ENCODE data around the gene SPATS2.
A peak's percentile ranks its signal among the peaks of the same experiment; 100 is the strongest.

Gene SPATS2

DNA sequence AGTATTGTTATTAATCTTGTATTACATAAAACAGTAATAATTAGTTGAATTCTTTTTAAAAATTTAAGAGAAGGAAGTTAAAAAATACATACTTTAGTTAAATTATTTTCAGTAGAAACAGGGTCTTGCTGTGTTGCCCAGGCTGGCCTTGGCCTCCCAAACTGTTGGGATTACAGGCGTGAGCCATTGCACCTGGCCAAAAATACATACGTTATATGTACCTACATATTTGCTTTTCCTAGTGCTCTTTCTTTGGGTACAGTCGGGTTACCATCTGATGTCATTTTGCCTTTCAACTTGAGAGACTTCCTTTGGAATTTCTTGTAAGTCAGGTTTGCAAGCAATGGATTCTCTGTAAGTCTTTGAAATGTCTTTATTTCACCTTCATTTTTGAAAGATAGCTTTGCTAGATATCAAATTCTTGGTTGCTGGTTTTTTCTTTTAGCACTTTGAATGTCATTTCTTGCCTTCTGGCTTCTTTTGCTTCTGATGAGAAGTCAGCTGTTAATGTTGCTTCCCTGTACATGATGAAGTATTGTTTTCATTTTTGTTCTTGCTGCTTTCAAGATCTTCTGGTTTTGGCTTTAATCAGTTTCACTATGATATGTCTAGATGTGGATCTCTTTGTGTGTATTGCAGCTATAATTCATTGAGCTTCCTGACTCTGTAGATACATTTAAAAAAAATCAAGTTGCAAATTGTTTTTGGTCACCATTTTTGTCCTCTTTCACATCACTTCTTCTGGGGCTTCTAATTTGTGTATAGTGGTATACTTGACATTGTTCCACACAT, 84.4 kb downstream of the SPATS2 start:
- DNase-seq = no peak
- intact Hi-C loops (cut with DNase I) = no loop called here

DNA sequence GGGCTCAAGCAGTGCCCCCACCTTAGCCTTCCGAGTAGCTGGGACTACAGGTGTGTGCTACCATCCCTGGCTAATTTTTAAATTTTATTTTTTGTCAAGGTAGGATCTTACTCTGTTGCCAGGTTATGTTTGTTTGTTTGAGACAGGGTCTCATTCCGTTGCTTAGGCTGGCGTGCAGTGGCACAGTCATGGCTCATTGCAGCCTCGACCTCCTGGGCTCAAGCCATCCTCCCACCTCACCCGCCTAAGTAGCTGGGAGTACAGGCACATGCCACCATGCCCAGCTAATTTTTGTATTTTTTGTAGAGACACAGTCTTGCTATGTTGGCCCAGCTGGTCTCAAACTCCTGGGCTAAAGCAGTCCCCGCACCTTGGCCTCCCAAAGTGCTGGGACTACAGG, 88.2 kb downstream of the SPATS2 start:
- intact Hi-C loops (cut with DNase I) = no loop called here
- no peak for DNase-seq

DNA sequence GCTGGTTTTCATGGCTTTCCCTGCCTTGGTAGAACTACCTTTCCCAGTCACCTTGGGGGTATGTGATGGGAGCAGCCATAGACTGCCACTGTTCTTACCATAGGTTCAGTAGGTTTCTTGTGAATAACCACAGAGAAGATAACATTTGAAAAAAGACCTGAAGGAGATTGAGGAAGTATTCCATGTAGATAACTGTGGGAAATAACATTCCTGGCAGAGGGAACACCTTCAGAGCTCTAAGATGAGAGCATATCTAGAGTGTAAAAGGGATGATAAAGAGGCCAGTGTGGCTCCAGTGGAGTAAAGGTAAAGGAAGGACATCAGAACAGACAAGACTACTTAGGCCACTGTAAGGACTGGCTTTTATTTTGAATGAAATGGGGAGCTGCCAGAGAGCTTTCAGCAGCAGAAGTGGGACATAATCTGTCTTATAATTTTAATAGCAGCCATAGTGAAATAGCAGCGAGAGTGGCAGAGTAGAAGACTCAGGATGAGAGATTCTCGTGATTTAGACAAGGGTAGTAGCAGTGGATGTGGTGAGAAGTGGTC, 88.9 kb downstream of the SPATS2 start:
- intact Hi-C loops (cut with DNase I) = no loop called here
- DNase-seq = no peak

DNA sequence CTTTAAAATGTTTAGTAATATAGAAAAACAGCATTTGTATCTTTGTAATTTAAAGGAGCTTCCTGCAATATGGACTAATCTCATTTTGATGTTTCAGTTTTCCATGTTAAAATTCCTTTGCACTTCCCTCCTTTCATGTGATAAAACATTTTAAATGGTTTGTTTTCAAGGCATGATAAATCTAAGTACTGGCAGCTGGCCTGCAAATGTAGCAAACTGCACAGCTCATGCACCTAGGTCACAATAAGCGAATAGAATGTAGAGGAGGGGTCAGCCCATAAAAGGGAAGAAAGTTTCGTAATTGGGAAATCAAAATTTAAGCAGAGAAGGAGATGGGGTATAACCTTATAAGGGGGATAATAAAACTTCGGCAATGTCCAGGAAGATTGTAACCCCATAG, 91.6 kb downstream of the SPATS2 start:
- intact Hi-C loops (cut with DNase I) = no loop called here
- DNase-seq = no peak

DNA sequence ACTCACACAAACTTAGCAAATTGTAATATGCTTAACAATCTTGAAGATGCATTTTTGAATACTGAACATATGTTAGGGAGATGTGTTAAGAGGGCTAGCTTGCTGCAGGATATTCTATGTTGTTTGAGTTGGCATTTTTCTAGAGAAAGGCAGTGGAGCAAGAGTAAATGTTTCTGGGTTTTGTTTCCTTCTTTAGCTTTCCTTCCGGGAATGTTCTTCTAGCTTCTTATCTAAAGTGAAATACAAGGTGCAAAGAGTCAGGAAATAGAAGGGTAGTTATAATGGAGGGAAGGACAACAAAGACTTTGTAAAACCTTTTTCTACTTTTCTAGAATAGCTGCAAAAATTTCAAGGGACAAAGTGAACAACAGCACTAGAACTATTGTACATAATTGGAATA, 94.0 kb downstream of the SPATS2 start:
- intact Hi-C loops (cut with DNase I) = no loop called here
- DNase-seq = no peak

DNA sequence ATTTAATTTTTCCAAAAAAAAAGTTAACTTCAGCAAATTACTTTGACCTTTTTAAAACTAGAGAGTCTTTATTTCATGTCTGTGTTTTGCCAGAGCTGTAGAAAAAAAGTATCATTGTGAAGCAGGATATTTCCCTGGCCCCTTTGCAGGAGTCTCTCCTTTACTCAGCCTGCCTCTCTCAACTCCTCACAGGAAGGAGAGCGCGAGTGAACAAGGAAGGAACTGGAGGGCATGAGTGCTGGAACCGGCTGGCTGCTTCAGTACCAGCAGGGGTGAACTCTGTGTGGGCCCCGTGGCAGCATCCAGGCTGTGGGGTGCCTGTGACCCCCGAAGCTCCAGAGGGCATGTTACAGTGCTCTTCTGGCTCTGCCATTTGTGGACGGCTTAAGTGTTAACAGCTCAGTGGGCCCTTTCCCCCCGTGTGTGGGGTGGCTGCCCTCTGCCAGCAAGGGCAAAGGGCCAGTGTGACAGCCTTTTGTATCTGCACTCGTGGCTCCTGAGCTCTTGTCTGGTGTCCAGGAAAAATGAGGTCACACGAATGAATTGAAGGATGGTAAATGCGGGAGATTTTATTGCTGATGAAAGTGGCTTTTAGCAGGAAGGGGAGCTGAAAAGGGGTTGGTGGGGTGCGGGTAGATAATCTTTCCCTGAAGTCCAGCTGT, 95.0 kb downstream of the SPATS2 start:
- intact Hi-C loops (cut with DNase I) = no loop called here
- DNase-seq = peak in 1 of 10 donors; percentile 13

DNA sequence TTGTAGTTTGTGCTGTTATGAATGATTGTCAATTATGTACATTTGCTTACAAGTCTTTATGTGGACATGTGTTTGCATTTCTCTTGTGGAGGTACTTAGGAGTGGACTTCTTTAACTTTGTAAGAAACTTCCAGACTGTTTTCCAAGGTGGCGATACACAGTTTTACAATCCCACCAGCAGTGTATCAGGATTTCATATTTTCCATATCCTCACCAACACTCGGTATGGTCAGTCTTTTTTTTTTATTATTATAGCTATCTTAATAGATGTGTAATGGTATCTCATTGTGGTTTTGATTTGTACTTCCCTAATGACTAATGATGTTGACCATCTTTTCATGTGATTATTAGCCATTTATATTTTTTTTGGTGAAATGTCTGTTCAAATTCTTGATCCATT, 97.9 kb downstream of the SPATS2 start:
- intact Hi-C loops (cut with DNase I) = no loop called here
- no peak for DNase-seq

DNA sequence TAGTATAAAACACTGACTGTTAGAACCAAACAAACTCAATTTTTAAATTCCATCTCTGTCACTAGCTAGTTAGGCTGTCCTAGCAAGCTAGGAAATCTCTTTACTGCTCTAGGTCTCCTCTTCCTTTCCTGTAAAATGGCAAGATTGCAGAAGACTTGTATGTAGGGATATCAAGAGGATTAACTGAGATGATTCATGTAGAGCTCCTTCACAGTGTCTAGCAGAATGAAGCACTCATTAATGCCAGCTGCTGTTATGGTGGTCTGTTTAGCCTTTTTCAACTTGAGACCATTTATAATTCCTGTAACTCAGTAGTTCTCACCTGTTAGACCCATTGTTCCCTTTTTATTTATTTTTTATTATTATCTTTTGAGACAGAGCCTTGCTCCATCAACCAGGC, 103.7 kb downstream of the SPATS2 start:
- DNase-seq = no peak

DNA sequence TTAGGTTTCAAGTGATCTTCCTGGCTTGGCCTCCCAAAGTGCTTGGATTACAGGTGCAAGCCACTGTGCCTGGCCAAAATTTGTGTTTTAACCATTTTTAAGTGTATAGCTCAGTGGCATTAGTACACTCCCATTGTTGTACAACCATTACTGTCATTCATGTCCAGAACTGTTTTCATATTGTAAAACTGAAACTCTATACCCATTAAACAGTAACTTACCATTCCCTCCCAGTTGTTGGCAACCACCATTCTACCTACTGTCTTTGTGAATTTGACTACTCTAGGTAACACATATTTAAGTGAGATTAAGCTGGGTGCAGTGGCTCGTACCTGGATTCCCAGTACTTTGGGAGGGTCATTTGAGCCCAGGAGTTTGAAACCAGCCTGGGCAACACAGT, 104.3 kb downstream of the SPATS2 start:
- intact Hi-C loops (cut with DNase I) = no loop called here
- no peak for DNase-seq

More for the DNA sequence above, 103.7 kb downstream of the SPATS2 start:
- intact Hi-C loops (cut with DNase I) = no loop called here

DNA sequence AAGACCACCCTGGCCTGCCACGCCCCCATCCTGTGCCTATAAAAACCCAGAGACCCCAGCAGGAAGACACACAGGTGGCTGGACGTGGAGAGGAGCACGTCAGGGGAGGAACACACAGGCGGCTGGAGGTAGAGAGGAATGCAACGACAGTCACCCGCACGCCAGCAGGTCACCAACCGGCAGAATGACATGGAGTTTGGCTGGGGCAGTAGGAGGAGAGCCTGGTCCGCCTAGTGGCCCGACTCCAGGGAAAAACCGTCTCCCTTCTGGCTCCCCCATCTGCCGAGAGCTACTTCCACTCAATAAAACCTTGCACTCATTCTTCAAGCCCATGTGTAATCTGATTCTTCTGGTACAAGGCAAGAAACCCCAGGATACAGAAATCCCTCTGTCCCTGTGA, 108.8 kb downstream of the SPATS2 start:
- intact Hi-C loops (cut with DNase I) = no loop called here
- no peak for DNase-seq

DNA sequence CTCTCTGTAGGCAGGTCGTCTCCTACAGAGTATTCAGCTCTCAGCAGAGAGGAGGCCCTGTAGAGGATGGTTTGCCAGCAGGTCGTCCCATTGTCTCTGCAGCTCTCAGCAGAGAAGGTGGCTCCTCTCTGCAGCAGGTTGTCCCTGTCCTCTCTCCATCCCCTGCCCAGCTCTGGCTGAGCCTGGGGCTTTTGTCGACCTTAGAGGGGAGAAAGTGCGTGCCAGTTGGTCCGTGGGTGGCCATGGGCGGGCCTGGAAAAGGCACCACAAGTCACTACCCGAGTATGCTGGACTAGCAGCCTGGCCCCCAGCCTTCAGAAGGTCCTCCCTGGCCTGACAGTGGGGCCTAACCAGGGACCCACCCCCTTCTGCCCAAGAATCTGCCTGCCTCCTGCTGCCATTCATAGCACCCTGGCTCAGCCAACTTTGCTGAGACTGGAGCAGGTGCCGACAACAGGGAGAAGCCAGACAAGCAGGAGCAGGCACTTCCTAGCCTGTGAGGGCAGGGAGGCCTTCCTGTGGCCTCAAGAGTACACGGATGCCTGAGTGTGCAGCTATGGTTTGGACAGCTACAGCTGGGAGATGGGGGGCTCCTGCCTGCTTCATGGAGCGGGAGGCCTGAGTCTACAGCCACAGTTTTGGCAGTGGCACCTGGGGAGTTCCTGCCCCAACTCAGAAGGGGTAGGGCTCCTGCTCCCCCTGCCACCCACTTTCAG, 111.8 kb downstream of the SPATS2 start:
- intact Hi-C loops (cut with DNase I) = no loop called here
- no peak for DNase-seq

DNA sequence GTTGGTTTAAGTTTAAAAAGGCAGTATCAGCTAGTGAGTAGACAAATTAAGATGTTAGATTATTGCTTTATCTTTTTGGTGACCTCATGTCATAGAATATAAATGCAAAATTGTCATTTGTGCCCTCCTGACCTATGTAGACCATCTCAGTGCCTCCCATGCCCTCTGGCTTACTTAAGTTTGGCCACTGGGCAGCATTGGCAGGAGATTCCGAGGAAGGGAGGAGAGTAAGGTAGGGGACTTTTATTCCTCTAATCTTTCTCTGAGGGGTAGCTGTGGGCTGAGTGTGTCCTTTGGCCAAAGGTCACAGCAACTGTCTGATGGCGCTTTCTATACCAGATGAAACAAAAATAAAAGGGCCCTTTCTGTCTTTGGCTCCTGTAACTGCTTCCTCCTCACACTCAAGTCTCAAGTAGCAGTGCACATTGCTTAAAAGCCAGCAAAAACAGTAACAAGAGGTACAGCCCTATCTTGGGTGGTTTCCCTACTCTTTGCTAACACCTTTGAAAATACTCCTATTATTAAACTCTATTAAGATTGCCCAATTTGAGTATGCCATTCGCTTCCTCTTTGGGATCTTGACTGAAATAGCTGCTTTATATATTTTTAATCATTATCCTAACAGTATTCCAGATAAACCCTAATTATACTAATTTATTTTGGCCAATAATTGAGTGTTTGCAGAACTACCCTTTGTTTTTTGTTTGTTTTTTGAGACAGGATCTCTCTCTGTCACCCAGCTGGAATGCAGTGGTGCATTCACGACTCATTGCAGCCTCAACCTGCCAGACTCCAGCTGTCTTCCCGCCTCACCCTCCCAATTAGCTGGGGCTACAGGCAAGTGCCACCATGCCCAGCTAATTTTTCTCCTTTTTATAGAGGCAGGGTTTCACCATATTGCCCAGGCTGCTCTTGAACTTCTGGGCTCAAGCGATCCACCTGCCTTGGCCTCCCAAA, 115.1 kb downstream of the SPATS2 start:
- intact Hi-C loops (cut with DNase I) = no loop called here
- DNase-seq = no peak

DNA sequence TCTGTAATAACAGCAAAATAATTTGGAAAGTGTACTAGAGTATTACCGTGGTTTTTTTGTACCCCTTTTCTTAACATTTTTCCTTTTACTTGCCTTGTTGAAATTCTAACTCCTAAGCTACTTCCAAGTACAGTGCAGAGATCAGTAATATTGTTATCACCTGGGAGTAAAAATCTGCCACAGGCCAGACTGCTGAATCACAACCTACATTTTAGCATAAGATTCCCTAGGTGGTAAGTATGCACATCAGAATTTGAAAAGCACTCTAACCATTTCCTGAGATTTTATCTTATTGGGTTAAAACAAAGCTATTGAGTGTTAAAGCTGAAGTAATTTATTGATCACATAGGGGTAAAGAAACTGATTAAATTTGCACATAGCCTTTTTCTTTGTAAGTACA, 116.4 kb downstream of the SPATS2 start:
- intact Hi-C loops (cut with DNase I) = no loop called here

DNA sequence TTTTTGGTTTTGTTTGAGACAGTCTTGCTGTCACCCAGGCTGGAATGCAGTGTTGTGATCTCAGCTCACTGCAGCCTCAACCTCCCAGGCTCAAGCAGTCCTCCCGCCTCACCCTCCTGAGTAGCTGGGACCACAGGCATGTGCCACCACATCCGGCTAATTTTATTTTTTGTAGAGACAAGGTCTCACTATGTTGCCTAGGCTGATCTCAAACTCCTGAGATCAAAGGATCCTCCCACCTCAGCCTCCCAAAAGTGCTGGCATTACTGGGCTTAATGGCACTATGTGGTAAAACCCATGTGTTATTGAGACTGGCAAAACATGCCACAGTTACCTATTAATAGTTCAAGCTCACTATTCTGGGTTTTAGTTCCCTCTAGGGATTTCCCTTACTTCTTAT, 120.3 kb downstream of the SPATS2 start:
- DNase-seq = no peak
- intact Hi-C loops (cut with DNase I) = no loop called here

More for the DNA sequence above, 116.4 kb downstream of the SPATS2 start:
- no peak for DNase-seq

DNA sequence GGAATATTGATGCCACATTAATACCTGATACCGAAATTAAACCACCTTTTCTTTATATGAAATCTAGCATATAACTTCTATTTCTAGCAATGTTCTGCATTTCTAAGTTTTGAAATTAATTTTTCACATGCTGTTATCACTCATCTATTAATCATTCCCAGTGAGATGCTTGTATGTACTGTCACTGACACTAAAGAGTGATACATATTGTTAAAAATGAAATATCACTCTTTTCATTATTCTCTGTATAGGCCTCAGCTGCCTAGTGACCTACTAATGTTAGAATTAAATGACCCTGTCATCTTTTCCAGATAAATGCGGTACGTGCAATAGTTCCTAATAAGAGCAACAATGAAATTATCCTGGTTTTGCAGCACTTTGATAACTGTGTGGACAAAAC, 121.9 kb downstream of the SPATS2 start:
- DNase-seq = no peak
- intact Hi-C loops (cut with DNase I) = no loop called here

DNA sequence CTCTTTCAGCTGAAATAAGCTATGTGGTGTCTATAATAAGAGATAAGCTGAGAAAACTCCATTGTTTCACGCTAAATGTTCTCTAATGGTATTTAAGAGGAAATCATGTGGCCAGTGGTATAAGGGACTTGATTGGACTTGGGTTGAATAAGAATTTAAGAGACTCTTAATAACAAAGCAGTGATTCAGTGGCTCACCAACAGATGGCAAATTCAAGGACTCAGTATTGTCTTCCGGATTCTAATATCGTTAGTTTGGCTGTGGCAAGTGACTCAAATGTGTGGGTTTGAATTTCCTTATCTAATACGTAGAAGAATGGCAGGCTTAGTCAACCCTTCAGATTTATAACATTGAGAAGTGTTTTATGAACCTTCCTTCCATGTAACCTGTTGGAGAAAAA, 122.5 kb downstream of the SPATS2 start:
- DNase-seq = no peak
- intact Hi-C loops (cut with DNase I) = no loop called here

DNA sequence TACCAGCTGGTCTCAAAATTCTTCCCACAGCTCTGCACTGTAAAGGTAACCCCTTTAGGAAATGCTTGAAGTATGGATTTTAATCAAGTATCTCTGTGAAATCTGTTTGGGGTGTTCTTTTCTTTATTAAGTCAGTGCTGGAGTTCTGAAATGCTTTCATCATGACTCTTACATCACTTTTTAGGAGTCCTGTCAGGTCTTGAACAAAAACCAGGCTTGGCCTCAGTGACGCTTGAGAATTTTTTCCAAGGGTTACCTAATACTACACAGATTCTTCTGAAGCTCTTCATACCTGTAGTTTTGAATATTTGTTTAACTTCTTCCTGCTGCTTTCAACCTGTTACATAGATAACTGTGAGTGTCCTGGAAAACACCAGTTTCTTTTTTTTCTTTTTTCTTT, 124.6 kb downstream of the SPATS2 start:
- DNase-seq = no peak
- intact Hi-C loops (cut with DNase I) = no loop called here

DNA sequence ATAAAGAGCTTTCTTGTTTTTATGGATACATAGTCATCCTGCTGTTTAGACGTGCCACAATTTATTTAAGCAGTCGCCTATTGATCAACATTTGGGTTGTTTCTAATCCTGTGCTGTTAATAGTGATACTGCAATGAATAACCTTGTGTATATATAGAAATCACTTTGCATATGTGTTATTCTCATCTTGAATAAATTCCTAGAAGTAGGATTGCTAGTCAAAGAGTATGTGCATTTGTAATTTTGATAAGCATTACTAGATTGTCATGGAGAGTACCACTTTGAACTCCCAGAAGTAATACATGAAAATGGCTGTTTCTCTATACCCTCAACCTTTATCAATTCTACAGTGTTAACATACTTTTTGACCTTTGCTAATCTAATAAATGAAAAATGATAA, 126.6 kb downstream of the SPATS2 start:
- DNase-seq = no peak
- intact Hi-C loops (cut with DNase I) = no loop called here

DNA sequence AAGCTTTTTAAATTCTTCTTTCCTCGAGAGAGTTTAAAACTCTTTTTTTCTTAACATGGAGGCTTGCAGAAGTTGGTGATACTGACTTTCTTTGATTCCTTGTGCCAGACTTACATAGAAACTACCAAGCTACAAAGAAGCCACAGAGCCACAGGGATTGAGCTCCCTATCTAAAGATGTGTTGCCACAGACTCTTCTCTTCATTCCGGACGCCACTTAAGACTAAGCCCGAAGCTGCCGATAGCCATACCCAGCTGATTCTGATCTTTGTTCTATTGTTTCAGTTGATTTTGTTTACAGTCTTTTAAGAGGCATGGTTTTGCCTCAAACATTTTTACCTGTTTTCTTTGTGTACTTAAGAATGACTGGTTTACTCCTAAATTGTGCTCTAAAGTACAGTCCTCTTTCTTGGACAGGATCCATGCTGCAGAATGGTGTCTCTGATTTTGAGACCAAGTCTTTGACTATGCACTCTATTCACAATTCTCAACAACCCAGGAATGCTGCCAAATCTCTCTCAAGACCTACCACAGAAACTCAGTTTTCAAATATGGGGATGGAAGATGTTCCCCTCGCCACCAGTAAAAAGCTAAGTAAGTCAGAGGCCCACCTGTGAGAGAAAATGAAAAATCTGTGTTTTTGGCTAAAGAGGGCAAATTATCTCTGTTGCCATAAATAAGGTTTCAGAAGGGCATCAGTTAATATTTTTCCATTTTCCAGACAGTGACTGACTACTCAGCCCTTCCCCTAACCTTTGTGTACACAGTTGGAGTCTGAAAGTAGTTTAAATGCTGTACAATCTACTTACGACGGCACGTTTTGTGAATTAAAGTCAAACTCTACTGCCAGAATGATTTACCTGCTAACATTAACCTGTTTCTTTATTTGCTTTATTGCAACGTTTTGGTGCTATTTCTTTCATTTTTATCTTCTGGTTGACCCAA, 129.4 kb downstream of the SPATS2 start:
- intact Hi-C loops (cut with DNase I) = no loop called here
- no peak for DNase-seq

Data from posterior cingulate gyrus (tissue), 11 donors.